DND-41 (cell line): ENCODE data around the gene OR51I1.

Experiments
- CTCF ChIP-seq: IDR thresholded peaks from 2 replicates; pipeline ENCODE4 v1.5.1; 2012; ENCODE audit warnings: borderline replicate concordance, low read length, moderate library complexity, mild to moderate bottlenecking; ENCODE audit not compliant: poor library complexity, severe bottlenecking; ENCODE audit errors: extremely low read depth
- EZH2 ChIP-seq: IDR thresholded peaks from 3 replicates; pipeline ENCODE4 v1.6.1; 2012; ENCODE audit warnings: borderline replicate concordance, low read depth, mild to moderate bottlenecking, moderate library complexity, low read length, inconsistent platforms; ENCODE audit not compliant: severe bottlenecking

DNA sequence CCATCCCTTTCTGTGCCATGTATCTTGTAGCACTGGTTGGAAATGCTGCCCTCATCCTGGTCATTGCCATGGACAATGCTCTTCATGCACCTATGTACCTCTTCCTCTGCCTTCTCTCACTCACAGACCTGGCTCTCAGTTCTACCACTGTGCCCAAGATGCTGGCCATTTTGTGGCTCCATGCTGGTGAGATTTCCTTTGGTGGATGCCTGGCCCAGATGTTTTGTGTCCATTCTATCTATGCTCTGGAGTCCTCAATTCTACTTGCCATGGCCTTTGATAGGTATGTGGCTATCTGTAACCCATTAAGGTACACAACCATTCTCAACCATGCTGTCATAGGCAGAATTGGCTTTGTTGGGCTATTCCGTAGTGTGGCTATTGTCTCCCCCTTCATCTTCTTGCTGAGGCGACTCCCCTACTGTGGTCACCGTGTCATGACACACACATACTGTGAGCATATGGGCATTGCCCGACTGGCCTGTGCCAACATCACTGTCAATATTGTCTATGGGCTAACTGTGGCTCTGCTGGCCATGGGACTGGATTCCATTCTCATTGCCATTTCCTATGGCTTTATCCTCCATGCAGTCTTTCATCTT lies 47.6 kb upstream of the OR51I1 start:
- TF ChIP-seq CTCF = no peak
- no peak for TF ChIP-seq EZH2
